ENCODE data around the gene TMEM108. TPM values are rescaled to one million over a fixed set of nuclear protein-coding genes. Genes with fewer than 3 reads are reported as not detected.

TMEM108 gene
- total RNA-seq, 1 experiment from 2014 or later = 1.0 TPM

GRCh38 chr3:133227813-133228212, 189.6 kb downstream of the TMEM108 start:
- no peak for DNase-seq (ENCODE audit: low spot score)

- DNase-seq (ENCODE audit: low spot score) = no peak
These were observed 192.0 kb downstream of the TMEM108 start for GRCh38 chr3:133230195-133230594.

DNA sequence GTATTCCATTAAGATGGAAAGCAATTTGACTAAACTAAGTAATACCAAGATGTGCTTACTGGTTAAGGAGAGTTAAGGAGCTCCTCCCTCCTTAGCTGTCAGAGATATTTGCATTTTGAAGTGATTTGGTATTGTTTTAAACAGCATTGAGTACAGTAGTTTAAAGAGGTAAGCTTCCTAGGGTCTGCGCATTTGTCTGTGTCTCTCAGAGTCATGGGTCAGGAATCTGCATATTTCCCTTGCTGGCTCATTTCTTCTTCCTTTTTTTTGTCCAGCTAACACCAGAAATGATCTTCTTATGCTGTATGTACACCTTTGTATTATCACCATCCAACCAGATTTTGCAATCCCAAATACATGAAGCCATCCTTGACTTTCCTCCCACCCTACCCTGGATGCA, 198.7 kb downstream of the TMEM108 start:
- DNase-seq (ENCODE audit: low spot score) = no peak

DNA sequence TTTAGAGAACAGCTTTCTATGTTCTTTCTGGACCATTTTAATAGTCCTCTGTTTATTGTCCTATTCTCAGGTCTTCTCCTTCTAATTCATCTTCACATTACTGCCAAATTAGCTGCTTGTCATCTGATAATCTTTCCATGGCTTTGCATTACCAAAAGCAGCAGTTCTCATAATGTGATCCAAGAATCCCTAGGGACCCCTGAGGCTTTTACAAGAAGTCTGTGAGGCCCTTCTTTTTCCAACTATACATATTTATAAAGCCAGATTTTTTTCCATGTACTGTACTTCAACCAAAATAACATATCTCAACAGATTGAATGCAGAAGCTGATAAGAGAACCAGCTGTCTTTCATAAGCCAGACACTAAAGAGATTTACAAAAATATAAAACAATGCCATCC, 199.2 kb downstream of the TMEM108 start:
- DNase-seq (ENCODE audit: low spot score) = no peak

DNA sequence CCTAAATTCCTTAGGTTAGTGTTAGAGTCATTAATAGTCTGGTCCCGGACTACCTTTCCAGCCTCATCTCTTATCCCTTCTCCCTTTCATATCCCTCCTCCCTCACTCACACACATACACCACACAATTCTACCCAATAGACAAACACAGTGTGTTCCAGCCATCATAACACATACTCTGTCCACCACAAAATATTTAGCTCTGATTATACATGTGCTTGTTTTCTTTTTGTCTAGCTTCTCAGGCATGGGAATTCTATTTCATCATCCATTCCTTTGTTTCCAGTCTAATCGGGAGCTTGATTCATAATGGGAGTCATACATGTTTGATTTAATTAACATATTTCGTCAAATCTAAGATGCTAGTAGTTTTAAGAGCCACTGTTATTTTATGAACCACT, 199.8 kb downstream of the TMEM108 start:
- DNase-seq (ENCODE audit: low spot score) = no peak

DNA sequence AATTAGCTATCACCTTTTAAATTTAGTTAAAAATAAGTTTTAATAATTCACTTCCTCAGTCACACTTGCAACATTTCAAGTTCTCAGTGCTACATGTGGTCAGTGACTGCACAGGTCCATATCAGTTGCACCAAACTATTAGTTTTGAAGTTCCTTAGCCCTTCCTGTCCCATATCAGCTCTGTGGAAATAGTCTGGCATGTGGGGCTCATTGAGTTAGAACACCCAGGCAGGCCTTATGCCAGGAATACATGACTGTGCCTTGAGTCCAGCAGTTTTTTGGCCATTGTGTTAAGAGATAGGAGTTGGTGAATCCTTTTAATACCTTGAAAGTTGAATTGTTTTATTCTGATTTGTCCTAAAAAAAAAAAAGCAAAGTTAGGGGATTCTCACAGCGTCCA, 207.9 kb downstream of the TMEM108 start:
- DNase-seq (ENCODE audit: low spot score) = no peak

DNA sequence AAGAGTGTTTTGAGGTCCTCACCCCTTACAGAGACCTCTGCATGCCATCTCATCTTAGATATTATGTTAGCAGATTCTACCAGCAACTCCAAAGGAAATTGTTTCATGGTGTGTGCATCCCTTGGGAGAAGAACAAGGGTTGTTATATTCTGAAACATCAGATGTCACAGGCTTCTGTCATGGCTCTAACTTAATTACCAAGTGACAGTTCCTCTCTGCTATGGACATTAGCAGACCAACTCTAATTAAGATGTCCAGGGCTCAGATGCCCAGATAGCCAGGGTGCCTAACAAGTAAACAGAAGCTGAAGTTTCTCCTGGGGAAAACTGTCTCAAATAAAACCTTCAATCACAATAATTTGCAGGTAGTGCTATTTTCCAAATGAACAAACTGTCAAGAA, 208.6 kb downstream of the TMEM108 start:
- DNase-seq (ENCODE audit: low spot score) = no peak

DNA sequence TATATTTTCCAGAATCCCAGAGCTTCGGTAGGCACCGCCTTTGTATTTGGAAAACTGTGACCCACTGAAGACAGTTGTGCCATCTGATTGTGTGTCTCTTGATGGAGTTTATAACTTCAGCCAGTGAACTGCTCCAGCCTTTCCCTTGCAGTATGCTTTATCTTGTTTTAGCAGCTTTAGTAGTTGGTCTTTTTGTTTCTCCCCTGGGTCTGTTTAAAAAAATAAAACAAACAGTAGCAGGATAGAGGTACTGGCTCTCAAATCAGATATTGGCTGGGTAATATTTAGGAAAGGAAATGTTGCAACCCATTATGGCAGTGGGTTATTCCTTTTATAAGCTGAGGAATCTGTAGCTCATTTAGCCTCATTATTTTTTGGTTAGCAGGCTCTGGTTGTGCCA, 210.2 kb downstream of the TMEM108 start:
- DNase-seq (ENCODE audit: low spot score) = no peak

DNA sequence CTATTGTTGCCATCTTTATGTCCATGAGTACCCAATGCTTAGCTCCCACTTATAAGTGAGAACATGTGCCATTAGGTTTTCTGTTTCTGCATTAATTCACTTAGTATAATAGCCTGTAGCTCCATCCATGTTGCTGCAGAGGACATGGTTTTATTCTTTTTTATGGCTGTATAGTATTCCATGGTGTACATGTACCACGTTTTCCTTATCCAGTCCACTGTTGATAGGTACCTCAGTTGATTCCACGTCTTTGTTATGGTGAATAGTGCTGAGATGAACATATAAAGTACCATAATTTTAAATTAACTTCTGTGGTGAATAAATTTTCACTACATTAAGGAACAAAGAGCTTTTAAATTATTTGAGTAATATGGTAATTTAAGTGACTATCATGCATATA, 211.3 kb downstream of the TMEM108 start:
- DNase-seq (ENCODE audit: low spot score) = no peak

- DNase-seq (ENCODE audit: low spot score) = no peak
These were observed 216.0 kb downstream of the TMEM108 start for GRCh38 chr3:133254151-133254550.

- DNase-seq (ENCODE audit: low spot score) = no peak
These were observed 216.5 kb downstream of the TMEM108 start for GRCh38 chr3:133254716-133255115.

DNA sequence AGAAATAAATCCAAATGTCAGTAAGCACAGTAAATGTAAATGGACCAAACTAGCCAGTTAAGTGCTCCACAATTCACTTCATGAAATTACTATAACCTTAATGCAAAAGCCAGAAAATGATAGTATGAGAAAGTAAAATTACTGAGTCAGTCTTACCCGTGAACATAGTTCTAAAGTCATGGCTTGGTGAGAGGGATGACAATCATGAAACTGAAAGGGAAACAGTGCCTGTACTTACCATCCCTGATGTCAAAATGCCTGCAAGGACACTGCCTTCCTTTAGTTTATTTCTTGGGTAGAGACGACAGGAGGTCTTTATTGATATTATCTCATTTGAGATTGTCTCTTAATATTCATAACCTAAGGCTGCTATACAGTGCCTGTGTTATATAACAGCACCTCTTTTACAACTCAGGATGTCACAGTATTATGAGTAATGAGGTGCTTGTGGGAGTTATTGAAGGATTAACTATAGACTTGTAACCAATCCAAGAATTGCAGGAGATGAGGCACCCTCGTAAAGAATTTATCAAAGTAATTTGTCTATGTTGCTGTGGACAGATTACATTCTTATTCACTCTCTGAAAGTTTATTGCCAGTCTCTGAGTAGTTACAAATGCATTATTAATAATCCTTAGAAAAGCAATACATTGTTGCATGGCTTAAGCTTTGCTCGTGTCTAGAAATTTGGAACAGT, 218.7 kb downstream of the TMEM108 start:
- DNase-seq (ENCODE audit: low spot score) = no peak

GRCh38 chr3:133258358-133258757, 220.2 kb downstream of the TMEM108 start:
- no peak for DNase-seq (ENCODE audit: low spot score)

- no peak for DNase-seq (ENCODE audit: low spot score)
These were observed 221.6 kb downstream of the TMEM108 start for GRCh38 chr3:133259767-133260166.

DNA sequence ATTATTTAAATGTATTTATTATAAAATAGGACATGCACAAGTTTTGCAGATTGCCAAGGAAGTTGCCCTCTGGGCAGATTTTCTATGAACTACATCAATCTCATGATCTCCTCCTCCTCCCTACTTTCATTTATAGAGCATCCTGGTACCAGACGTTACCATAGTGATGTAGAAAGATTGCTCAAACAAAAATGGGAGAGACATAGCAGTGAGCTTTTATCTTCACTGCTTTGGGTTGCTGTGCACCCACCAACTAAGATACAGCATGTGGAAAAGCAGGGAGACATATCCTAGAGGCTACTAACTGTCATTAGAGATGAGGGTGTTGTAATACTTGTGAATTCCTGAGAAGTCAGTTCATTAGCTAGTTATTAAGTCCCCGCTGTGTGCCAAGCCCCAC, 224.1 kb downstream of the TMEM108 start:
- DNase-seq (ENCODE audit: low spot score) = no peak

- no peak for DNase-seq (ENCODE audit: low spot score)
These were observed 226.7 kb downstream of the TMEM108 start for GRCh38 chr3:133264920-133265319.

DNA sequence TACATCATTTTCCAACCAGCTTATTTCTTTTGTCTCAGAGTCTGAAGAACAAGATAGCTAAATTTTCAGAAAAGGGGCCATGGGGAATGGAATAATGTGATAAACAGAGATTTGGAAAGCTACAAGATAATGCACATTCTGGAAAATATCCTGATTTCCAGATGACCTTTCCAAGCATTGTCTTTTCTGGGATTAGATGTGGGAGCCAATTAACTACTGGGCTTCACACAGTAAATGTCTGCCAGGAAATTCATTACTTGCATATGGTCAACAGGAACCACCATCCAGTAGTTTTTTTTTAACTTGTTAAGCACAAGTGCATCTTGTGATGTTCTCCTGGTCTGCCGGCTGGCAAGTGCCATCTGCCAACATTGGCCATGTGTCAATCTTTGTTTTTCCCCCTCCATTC, 230.5 kb downstream of the TMEM108 start:
- DNase-seq (ENCODE audit: low spot score) = no peak

DNA sequence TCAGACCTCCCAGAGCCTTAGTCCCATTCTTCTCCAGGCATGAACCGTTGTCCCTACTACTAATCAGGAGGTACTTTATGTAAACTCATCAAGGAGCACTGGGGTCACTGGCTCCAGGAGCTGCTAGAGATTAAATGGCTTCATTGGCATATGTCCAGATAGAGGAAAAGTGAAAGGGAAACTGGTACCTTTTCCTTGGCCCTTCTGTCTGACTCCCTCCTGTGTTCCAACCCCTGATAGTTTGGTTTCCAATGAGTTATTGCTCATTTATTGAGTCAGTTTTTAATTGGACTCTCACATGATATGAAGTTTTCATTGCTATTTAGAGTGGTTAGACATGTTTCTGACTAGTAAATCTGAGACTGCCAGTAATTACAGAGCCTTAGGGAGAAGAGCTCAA, 231.2 kb downstream of the TMEM108 start:
- no peak for DNase-seq (ENCODE audit: low spot score)

- no peak for DNase-seq (ENCODE audit: low spot score)
These were observed 232.4 kb downstream of the TMEM108 start for GRCh38 chr3:133270631-133271030.

GRCh38 chr3:133271042-133271441, 232.9 kb downstream of the TMEM108 start:
- DNase-seq (ENCODE audit: low spot score) = no peak

DNA sequence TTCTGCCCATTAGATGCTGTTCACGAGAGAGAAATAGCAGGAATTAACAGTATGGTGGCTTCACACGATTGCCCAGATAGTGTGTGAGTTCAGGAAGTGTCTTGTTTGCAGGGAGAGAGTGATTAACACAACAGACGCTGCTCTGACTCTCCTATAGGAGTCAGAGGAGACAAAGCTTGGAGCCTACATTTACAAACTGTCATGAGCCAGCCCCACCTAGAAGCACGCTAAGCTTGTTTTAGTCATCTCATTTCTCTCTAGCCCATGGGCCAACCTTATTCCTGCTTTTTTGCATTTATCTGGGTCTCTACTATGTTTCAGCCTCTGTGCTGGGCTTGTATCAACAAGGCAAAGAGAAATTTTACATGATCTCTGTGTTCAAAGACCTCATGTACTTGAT, 233.3 kb downstream of the TMEM108 start:
- no peak for DNase-seq (ENCODE audit: low spot score)

DNA sequence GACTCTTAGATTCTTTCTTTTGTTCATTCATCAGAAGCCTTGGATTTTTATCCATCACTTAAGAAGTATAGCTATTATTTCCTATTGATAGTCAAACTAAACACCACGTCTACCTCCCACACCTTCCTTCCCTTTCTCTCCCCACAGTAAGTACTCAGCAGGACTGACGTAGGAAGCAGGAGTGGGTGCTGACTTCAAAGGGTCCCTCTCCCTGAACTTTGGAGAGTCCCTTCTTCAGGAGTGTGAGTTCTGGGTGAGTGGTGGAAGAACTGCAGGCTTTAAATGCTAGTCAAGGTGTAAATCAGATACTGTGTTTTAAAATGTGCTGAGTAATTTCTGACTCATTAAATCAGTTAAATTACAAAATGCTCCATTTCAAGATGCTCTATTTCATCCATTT, 235.2 kb downstream of the TMEM108 start:
- no peak for DNase-seq (ENCODE audit: low spot score)

GRCh38 chr3:133274477-133274876, 236.3 kb downstream of the TMEM108 start:
- DNase-seq (ENCODE audit: low spot score) = no peak

DNA sequence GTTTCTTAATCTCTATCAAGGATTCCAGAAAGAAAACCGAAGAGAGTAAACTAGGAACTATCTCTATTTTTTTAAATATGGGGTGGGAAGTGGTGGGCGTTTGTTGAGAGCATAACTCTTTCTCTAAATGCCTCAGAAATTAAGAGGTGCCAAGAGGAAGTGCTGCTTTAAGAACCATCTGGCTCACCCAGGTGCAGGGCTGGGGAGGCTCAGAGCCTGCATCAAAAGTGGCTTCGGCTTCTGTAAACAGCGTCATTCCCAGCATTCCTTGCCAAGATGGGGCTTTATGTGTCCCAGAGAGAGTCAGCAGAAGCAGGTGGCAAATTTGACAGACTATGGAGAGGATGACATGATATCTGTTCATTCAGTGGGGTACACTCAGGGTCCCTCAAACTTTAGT, 238.4 kb downstream of the TMEM108 start:
- no peak for DNase-seq (ENCODE audit: low spot score)

All from H4 (cell line).